Liver (tissue), 9 donors: ENCODE measurements around the gene NELL1. TPM values are rescaled to one million over a fixed set of nuclear protein-coding genes. Genes with fewer than 3 reads are reported as not detected.

Source experiments
- DNase-seq: peaks from one replicate; pipeline ENCODE4 v3.0.0-alpha.2; 2017; ENCODE audit warnings: low spot score
- H3K27ac ChIP-seq, 2 donors: one replicate each; pipeline ENCODE4 v1.7.0; 2013; ENCODE audit warnings: inconsistent platforms in 2 of 2, low read length in 2 of 2, control low read depth in 1 of 2, low read depth in 1 of 2, mild to moderate bottlenecking in 1 of 2
- H3K27me3 ChIP-seq, 4 donors: one replicate each; pipeline versions ENCODE4 v1.6.1 to v1.7.0; 2013; ENCODE audit warnings: low read length in 3 of 4, inconsistent platforms in 1 of 4, mild to moderate bottlenecking in 1 of 4, moderate library complexity in 1 of 4; ENCODE audit not compliant: control insufficient read depth in 4 of 4, insufficient read depth in 4 of 4
- H3K36me3 ChIP-seq, 4 donors: one replicate each; pipeline versions ENCODE4 v1.6.1 to v1.7.0; 2013; ENCODE audit warnings: low read length in 3 of 4, mild to moderate bottlenecking in 3 of 4, low read depth in 1 of 4, moderate library complexity in 1 of 4; ENCODE audit not compliant: control insufficient read depth in 4 of 4, insufficient read depth in 3 of 4
- H3K4me1 ChIP-seq, 4 donors: one replicate each; pipeline versions ENCODE4 v1.6.1 to v1.7.0; 2013; ENCODE audit warnings: low read length in 3 of 4, mild to moderate bottlenecking in 3 of 4, moderate library complexity in 1 of 4; ENCODE audit not compliant: control insufficient read depth in 4 of 4, insufficient read depth in 4 of 4
- H3K4me3 ChIP-seq, 3 donors: one replicate each; pipeline versions ENCODE4 v1.6.1 to v1.7.0; 2013; ENCODE audit warnings: low read length in 3 of 3, control low read depth in 1 of 3, low read depth in 1 of 3, mild to moderate bottlenecking in 1 of 3
- H3K9ac ChIP-seq, 2 donors: one replicate each; pipeline ENCODE4 v1.7.0; 2013; ENCODE audit warnings: low read length in 2 of 2, mild to moderate bottlenecking in 2 of 2, moderate library complexity in 2 of 2, control low read depth in 1 of 2, low read depth in 1 of 2
- H3K9me3 ChIP-seq, 4 donors: one replicate each; pipeline versions ENCODE4 v1.6.1 to v1.7.0; 2013; ENCODE audit warnings: low read length in 3 of 4; ENCODE audit not compliant: control insufficient read depth in 4 of 4
- EGR1 ChIP-seq, 2 donors: IDR thresholded peaks; 2 replicates each; pipeline ENCODE4 v1.6.1; 2016 to 2018; ENCODE audit warnings: antibody characterized with exemption in 2 of 2, low read depth in 2 of 2
- FOXA2 ChIP-seq: IDR thresholded peaks from 2 replicates; pipeline ENCODE4 v1.6.1; 2016; ENCODE audit warnings: antibody characterized with exemption
- GABPA ChIP-seq, 2 donors: IDR thresholded peaks in 1 of 2; conservative IDR thresholded peaks in 1 of 2; 2 replicates each; pipeline ENCODE4 v1.6.1; 2016; ENCODE audit warnings: antibody characterized with exemption in 2 of 2, mild to moderate bottlenecking in 1 of 2, moderate library complexity in 1 of 2
- HNF4A ChIP-seq, 2 donors: conservative IDR thresholded peaks; 2 replicates each; pipeline ENCODE4 v1.6.1; 2016; ENCODE audit warnings: antibody characterized with exemption in 2 of 2, mild to moderate bottlenecking in 2 of 2
- HNF4G ChIP-seq: IDR thresholded peaks from 2 replicates; pipeline ENCODE4 v1.6.1; 2016; ENCODE audit warnings: antibody characterized with exemption
- JUND ChIP-seq, 2 donors: IDR thresholded peaks; 2 replicates each; pipeline ENCODE4 v1.6.1; 2016; ENCODE audit warnings: antibody characterized with exemption in 2 of 2
- NR2F2 ChIP-seq: IDR thresholded peaks from 2 replicates; pipeline ENCODE4 v1.6.1; 2016; ENCODE audit warnings: antibody characterized with exemption
- TAF1 ChIP-seq: conservative IDR thresholded peaks from 2 replicates; pipeline ENCODE4 v1.6.1; 2016; ENCODE audit warnings: antibody characterized with exemption, mild to moderate bottlenecking
- YY1 ChIP-seq: IDR thresholded peaks from 2 replicates; pipeline ENCODE4 v1.6.1; 2016; ENCODE audit warnings: antibody characterized with exemption, mild to moderate bottlenecking
- WGBS: extraction: QIAGEN DNeasy Blood & Tissue Kit; methylation state at CpG from one replicate; pipeline ENCODE4 v1.1.7; 2013; 5-methylcytosine and 5-hydroxymethylcytosine counted together
- polyA plus RNA-seq, 2 donors: library from polyadenylated mRNA; stranded (reverse) in 1 of 2; unstranded in 1 of 2; fragments of 200-250 nt in 1 of 2; fragments of >200 nt in 1 of 2; fragmentation: Nextera tagmentation in 1 of 2; extraction: Ambion mirVana in 1 of 2; gene quantifications; one replicate each; pipeline versions ENCODE4 v1.2.1 to v1.2.3, GENCODE V29; 2013 to 2015
- total RNA-seq, 2 donors: library from RNA; depleted of rRNA; stranded (reverse); fragments of >200 nt; gene quantifications; one replicate each; pipeline ENCODE4 v1.2.3, GENCODE V29; 2014
- TF ChIP-seq, protein P1 (sequence below): IDR thresholded peaks from 2 replicates; pipeline ENCODE4 v1.6.1; 2016; ENCODE audit warnings: antibody characterized with exemption
- TF ChIP-seq, protein P2 (sequence below): fragments of 150-350 bp; IDR thresholded peaks from 2 replicates; pipeline ENCODE4 v1.5.1; 2017; ENCODE audit warnings: improper control_type of control experiment, low read depth, low read length; ENCODE audit not compliant: missing input control
- TF ChIP-seq, protein P3 (sequence below): IDR thresholded peaks from 2 replicates; pipeline ENCODE4 v1.6.1; 2016; ENCODE audit warnings: antibody characterized with exemption
- donor health status: healthy.
- donor health status: healthy.
- donor health status: healthy.
- donor health status: healthy.
- donor health status: healthy.

NELL1 gene
- total and polyA plus RNA-seq, 4 donors = not detected

DNA sequence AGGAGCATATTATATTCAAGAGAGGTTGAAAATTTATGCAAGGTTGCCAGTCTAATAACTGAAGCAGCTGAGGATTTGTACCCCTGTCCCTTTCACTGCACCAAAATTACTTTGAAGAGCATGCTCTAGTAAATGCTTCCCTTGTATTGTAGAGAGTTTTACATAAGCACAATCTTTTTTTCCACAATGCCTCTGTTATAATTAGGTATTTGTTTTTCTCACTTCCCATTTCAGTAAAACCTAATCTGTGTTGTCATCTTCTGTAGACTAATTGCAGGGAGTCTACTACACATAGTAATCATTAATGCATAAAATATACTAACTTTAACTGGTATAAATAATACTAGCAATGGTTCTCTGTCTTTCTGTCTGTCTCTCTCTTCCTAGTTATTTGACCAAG lies 805.1 kb downstream of the NELL1 start:
- Histone ChIP-seq H3K27me3 (no peaks in the 10 kb centered on the region), H3K36me3 (no peaks in the 10 kb centered on the region), H3K27ac (no peak overlapping the region), H3K9me3 (peaks cover 0 to 8% (median 2%) of the 10 kb centered on the region in 4 donors), H3K4me3 (no peak overlapping the region), H3K4me1 (no peaks in the 10 kb centered on the region), H3K9ac (no peak overlapping the region)
- TF ChIP-seq TAF1 (no peak), FOXA2 (no peak), HNF4G (no peak), GABPA (IDR thresholded peaks at IDR 0.05 in 1 of 2, conservative IDR thresholded peaks at IDR 0.05 in 1 of 2) (no peak), NR2F2 (no peak), EGR1 (IDR thresholded peaks at IDR 0.05; ENCODE audit: low read depth in 2 of 2) (no peak)
- TF ChIP-seq, protein P1, sequence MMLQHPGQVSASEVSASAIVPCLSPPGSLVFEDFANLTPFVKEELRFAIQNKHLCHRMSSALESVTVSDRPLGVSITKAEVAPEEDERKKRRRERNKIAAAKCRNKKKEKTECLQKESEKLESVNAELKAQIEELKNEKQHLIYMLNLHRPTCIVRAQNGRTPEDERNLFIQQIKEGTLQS = no peak
- TF ChIP-seq, protein P2, sequence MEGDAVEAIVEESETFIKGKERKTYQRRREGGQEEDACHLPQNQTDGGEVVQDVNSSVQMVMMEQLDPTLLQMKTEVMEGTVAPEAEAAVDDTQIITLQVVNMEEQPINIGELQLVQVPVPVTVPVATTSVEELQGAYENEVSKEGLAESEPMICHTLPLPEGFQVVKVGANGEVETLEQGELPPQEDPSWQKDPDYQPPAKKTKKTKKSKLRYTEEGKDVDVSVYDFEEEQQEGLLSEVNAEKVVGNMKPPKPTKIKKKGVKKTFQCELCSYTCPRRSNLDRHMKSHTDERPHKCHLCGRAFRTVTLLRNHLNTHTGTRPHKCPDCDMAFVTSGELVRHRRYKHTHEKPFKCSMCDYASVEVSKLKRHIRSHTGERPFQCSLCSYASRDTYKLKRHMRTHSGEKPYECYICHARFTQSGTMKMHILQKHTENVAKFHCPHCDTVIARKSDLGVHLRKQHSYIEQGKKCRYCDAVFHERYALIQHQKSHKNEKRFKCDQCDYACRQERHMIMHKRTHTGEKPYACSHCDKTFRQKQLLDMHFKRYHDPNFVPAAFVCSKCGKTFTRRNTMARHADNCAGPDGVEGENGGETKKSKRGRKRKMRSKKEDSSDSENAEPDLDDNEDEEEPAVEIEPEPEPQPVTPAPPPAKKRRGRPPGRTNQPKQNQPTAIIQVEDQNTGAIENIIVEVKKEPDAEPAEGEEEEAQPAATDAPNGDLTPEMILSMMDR = no peak
- DNase-seq = no peak

DNA sequence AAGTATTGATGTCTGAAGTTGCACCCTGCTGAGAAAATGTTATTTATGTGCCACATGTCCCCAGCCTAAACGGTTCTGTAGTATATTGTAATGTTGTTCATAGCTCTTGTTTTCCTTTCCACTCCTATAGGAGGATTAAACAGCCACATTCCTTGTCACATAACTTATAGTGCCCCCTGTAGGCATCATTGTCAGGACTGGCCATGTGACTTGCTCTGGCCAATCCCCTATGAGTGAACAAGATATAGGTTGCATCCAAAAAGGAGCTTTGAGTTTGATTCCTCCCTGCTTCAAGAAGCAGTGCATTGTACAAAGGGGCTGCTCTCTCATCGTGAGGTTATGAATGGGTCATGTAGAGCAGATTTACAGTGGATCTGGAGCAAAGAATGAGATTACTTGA lies 805.9 kb downstream of the NELL1 start:
- Histone ChIP-seq H3K4me1 (no peaks in the 10 kb centered on the region), H3K9me3 (peaks cover 0 to 8% (median 2%) of the 10 kb centered on the region in 4 donors), H3K4me3 (no peak overlapping the region), H3K36me3 (no peaks in the 10 kb centered on the region), H3K27me3 (no peaks in the 10 kb centered on the region), H3K9ac (no peak overlapping the region), H3K27ac (no peak overlapping the region)
- TF ChIP-seq YY1 = no peak
- TF ChIP-seq, protein P3, sequence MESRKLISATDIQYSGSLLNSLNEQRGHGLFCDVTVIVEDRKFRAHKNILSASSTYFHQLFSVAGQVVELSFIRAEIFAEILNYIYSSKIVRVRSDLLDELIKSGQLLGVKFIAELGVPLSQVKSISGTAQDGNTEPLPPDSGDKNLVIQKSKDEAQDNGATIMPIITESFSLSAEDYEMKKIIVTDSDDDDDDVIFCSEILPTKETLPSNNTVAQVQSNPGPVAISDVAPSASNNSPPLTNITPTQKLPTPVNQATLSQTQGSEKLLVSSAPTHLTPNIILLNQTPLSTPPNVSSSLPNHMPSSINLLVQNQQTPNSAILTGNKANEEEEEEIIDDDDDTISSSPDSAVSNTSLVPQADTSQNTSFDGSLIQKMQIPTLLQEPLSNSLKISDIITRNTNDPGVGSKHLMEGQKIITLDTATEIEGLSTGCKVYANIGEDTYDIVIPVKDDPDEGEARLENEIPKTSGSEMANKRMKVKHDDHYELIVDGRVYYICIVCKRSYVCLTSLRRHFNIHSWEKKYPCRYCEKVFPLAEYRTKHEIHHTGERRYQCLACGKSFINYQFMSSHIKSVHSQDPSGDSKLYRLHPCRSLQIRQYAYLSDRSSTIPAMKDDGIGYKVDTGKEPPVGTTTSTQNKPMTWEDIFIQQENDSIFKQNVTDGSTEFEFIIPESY = no peak
- TF ChIP-seq, protein P2 = no peak
- no peak for TF ChIP-seq JUND (IDR thresholded peaks at IDR 0.05)
- TF ChIP-seq EGR1 (IDR thresholded peaks at IDR 0.05; ENCODE audit: low read depth in 2 of 2) = no peak
- no peak for TF ChIP-seq HNF4A (conservative IDR thresholded peaks at IDR 0.05)
- no peak for TF ChIP-seq TAF1
- TF ChIP-seq, protein P1 = no peak
- no peak for DNase-seq
- WGBS = 72% methylated on average over 2 of the region's 2 CpGs
